Amygdala (tissue), 56 donors: ENCODE measurements around the gene MOB3B.
"Not testable (repeated sequence)": the region's sequence is repeated elsewhere in the genome, so short reads cannot be mapped to it uniquely, and the experiment has no call there.

Experiments
- DNase-seq, 56 donors: peaks; one replicate each; lab custom pipeline; 2025; lab: John Stamatoyannopoulos, UW

Gene MOB3B

DNA sequence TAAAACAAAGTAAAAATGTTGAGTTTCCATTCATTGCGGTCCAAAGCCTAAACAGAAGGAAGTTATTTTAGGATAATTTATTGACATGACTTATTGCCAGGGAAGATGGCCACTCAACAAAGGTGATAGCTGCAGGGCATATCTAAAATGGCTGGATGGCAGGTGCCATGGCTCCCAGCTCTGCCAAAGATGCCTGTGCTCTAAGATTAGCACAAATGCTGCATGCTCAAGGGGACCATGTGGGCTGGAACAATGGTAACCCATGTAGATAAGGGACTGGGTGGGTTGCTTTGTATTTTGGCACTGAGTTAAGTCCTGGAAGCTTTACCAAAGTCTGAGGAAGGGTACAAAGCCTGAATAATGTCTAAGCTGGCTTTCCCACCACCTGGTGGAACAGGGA is 101.1 kb downstream of the MOB3B start:
- no peak for DNase-seq

DNA sequence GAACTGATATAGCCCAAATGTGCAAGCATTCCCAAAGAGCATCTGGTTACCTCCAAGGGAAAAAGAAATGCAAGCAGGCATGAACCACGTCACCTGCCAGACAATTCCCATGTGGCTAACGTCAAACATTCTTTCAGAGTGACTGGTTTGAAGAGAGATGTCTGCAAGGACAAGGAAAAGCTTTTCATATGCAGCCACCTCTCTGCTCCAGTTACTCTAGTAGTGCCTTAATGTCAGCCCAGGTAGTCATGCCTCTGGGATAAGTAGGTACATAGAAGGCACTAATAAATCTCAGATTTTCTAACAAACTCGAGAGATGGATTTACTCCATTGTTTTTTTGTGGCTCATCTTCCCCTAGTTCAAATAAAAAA is 102.4 kb downstream of the MOB3B start:
- DNase-seq, result no peak

DNA sequence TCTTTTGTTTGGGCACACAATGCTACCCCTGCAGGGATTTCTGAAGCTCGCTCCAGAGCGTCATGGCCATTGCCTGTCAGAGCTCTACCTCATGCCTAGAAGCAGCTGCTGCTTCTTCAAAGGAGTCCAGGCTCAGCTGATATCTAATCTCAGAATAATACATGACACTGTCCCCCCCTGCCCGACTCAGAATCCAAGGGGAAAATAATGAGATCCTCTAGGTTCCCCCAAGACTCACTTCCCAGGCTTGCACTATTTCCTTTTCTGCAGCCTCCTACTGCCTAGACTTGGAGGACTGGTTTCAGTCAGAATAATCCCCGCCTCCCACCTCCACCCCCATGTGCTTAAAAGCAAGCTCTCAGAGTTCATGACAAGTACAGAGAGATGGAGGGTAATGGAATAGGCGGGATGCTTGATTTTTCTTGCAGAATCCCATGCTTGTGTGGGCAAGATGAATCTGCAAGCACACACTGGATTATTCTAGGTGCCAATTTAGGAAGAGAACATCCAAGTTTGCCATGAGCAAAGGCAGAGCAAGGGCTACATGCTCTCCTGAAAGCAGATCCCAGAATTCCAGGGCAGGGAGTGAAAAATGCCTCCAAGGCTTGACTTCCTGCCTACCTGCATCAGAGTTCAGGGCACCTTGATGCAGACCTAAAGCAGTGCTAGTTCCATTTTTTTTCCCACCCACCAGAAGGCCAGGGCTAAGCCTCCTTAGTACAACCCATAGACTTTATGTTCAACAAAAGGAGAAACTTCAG is 102.9 kb downstream of the MOB3B start:
- DNase-seq, result peak in 11 of 56 donors; percentile 11 to 64 (median 30)

DNA sequence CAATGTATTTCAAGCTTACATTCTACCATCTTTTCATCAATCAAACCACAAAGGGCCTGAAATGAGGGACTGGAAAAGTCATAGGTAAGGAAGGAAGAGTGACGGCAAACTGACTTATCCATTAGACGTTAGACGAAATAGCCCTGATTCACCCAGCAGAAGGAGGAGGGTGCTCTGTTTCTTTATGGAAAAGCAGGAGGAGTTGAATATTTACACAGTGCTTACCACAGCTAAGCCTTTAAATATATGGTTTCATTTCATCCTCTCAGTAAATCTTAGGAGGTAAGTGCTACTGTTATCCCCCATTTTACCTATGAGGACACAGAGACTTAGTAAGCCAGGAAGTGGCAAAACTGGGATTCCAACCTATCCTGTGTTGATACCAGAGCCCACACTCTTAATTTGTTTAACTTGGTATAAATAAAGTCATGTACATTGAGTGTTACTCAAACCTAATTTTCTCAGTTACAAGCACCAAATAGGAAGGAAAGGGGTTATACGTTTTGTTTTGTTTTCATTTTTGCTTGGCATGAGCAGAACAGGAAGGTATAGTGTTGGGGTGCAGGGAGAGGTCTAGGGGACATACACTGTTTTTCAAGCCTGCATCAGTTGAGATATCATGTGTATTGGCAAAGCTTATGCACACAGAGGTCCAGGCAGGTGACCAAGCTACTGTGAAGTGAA is 103.6 kb downstream of the MOB3B start:
- DNase-seq, result no peak

DNA sequence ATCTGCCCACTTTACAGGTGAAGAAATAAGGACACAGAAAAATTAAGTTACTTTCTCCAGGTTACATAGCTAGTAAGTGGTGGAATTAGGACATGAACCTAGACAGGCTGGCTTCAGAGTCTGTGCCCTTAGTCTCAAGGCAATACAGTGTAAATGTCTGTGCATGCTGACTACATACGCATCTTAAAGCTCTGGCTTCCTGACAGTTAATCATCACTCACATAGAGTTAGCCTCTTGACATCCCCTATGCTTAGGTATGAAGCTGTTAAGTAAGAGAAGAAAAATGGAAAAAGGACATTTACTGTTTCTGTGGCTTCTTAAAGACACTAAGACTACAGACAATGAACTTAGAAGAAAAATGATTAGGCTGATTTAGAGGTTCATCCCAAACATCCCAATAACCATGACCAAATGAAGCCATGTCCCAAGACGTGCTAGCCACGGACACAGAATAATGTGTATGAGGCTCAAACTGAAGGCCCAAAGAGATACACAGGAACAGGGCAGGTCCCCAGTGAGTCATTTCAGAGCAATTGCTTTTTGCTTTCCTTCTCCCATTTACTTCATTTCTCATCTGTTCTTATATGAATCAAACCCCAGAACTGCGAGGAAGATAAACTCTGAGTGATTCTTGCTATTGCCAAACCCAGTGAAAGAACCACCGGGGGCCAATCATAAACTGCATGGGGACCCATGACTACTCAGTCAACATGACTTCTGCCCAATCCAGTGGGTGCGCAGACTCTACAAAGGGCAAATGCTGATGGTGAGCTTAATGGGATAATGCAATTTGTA is 105.5 kb downstream of the MOB3B start:
- no peak for DNase-seq

DNA sequence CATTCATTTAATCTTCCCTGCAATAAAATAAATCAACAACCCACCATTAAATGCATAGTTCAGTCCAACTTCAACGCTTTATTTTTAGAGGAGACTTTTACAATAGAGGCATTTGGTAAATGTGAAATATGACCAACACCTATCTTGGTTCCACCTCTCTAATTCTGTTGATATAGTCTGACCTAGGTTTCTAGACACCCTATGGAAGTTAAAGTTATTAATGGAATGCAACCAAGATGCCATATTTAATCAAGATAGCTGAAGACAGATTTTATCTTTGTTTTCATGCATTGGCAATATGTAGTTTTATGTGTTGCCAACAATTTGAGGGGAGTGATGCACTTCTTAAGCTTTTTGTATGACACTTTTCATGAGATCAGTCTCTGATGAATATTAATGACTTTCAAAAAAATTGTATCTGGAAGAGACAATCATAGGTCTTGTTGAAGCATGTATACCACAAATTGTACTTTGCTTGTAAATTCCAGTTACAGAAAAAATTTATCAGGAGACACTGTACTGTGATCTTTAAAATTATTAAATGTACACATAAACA is 107.3 kb downstream of the MOB3B start:
- DNase-seq, result no peak

DNA sequence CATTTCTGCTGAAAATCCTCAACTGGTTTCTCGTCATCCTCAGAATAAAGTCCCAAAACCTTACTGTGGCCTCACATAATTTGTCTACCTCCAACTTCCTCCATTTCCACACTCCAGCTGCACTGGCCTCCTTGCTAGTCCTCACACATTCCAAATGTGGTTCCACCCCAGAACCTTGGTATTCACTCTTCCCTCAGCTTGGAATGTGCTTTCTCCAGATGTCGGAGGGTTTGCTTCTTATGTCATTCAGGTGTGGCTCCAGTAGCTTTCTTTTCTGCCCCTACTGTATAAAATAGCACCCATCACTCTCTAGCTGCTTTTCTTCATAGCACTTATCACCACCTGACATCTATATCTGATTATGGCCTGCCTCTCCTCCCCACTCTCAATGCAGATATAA is 108.0 kb downstream of the MOB3B start:
- DNase-seq, result no peak

DNA sequence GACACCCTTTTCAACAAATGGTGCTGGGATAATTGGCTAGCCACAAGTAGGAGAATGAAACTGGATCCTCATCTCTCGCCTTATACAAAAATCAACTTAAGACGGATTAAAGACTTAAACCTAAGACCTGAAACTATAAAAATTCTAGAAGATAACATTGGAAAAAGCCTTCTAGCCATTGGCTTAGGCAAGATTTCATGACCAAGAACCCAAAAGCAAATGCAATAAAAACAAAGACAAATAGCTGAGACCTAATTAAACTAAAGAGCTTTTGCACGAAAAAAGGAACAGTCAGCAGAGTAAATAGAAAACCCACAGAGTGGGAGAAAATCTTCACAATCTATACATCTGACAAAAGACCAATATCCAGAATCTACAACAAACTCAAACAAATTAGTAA is 110.1 kb downstream of the MOB3B start:
- not testable (repeated sequence) for DNase-seq

DNA sequence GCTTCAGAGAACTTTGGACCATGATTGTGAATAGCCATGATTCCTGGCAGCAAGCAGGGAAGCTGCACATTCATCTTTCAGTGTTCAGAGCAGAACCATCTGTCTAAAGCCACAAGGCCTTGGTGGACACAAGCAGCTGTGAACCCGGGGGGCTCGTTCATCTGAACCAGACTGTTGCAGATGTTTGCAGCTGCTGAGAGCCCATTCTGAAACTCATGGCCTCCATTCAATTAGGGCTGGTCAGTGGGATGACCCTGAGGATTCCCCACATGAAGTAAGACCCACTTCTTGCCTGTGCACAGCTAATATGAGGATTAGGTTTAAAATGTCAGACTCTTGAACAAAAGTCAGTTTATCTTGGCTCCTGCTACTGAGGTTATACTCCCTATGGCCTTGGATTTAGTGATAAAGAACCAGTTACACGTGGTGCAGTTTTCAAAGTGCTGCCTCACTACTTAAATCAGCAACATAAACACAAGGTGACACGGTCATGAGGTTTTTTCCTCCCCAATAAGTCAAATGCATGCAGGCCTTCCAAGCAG is 115.3 kb downstream of the MOB3B start:
- peak in 2 of 56 donors; percentile 18 to 31 for DNase-seq

DNA sequence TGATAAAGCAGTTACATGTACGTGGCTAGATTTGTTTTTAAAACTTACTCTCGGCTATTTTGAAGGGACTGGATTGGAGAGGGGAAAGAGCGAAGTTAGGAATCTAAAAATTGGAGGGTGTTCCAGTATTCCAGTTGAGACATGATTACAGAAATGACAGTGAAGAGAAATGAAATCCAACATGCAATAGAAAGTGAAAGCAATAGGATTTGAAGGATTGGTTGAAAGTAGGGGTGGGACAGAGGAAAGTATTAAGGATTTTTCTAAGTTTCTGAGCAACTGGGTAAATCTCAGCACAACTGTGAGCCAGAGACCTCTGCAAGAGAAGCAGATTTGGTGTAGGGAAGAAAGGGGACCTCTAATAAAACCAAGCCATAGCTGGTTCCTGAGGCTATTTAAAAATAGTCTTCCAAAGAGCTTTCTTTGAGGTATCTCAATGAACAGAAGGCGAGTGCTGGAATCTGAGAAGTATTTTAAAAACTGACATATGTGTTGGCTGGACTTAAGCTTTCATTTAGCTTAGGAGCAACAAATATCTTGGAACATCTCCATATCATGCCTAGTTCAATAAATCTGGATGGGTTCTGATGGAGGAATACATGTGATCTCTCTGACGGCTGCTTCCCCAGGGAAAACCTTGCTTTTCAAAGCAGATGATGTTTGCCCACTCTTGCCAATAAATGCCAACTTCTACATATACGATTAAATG is 115.9 kb downstream of the MOB3B start:
- no peak for DNase-seq

DNA sequence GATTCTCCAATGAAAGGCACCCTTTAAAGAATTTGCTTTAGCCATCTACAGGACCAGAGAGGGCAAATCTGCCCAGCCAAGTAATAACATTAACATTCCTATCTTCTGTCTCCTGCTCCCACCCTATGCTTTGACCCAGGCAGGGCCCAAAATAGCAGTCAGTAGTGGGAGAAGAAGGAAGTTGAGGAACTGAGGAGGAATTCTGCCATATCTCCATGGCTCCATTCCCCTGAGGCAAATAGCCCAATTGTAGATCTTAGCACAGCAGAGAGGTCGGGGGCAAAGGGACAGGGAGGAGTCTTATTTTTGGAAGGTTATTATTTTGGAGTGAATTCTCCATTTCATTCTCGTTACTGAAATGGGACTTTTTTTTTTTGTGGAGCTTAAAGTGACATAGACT is 116.7 kb downstream of the MOB3B start:
- DNase-seq, result no peak

DNA sequence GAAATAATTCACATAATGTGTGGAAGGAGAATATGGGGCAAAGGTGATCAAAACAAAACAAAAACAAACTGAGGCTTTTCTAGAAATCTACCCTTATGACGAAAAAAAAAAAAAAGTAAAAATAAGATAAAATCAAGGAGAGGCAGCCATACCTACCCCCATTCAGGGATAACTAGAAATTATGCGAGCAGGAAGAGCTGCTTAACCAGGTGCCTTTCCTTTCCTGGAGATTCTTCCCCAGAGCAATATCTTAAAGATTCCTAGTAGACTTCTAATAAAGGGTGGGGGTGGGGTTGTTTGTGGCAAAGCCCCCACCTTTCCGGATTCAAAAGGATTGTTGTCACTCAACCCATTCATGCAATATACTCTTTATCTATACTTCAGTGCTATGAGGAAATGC is 117.5 kb downstream of the MOB3B start:
- DNase-seq, result no peak

DNA sequence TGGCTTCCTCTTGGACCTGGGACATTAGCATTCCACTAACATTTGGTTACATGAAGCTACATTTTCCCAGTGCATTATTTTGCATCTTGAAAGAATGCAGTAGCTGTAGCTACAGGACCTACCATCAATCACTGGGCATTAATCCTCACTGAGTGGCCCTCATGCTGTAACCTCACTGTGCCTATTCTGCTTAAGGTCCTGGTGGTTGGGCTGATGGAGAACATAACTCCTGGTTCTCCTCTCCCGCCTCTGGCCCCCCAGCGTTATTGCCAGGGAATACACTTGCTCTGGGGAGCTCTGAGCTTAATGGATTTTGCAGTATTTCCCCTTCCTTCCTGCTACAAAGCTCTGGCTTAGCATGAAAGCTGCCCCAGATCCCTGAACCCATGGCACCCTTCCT is 121.1 kb downstream of the MOB3B start:
- no peak for DNase-seq

DNA sequence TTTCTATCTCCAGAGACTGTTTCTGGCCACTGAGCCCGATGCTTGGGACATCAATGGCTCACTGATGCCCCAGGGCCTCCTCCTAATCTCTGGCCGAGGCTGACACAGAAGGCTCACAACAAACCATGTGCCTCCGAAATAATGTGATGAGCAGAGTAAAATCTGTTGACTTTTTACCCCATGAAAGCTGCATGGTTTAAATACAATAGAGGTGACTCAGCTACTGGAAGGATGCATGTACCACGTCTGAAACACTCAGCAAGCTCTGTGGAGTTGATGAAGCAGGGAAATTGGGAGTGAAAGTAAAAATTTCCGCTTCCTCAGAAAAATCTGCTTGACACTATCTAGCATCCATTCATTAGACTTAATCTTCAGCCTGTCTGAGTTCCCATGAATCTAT is 121.6 kb downstream of the MOB3B start:
- peak in 2 of 56 donors; percentile 26 to 62 for DNase-seq

DNA sequence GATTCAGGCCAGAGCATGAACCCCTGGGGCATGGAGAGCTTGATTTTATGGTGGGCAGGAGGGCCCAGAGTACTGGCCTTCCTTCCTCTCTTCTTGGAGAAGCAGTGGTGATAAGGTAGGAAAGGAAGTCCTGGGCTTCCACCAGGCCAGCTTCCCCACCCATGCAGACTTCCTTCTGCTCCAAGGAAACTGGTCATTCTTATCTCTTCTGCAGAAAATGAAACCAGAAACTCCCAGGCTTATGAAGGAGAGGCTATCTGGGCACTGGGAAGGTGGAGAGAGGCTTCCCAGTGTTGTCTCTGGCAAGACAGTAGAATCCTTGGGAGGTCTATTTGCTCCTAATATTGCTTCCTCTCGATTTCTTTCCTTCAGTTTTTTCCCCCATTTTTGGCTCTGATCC is 122.1 kb downstream of the MOB3B start:
- no peak for DNase-seq

DNA sequence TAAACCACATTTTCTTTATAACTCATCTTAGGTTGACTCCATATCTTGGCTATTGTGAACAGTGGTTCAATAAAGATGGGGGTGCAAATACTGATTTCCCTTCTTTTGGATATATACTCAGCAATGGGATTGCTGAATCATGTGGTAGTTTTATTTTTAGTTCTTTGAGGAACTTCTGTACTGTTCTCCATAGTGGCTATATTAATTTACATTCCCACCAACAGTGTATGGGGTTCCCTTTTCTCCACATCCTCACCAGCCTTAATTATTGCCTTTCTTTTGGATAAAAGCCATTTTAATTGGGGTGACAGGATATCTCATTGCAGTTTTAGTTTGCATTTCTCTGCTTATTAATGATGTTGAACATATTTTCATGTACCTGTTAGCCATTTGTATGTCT is 125.0 kb downstream of the MOB3B start:
- DNase-seq, result no peak

DNA sequence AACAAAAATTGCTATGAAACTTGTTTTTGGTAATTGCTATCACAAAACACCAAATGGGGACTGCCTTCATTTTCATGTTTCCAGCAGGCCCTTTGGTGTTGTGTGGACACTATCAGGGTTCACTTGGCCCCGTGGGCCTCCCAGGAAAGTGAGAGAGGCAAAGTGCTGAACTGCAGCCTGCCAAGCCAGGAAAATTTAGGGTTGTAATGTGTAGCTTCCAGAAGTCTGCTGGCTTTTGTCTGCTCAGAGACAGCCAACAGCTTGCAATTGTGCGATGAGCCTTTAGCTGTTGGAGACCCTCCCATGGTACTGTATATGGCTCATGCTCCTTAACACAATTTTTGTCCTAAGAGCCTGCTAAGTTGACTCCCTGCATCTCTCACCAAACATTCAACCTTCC is 127.0 kb downstream of the MOB3B start:
- DNase-seq, result no peak

DNA sequence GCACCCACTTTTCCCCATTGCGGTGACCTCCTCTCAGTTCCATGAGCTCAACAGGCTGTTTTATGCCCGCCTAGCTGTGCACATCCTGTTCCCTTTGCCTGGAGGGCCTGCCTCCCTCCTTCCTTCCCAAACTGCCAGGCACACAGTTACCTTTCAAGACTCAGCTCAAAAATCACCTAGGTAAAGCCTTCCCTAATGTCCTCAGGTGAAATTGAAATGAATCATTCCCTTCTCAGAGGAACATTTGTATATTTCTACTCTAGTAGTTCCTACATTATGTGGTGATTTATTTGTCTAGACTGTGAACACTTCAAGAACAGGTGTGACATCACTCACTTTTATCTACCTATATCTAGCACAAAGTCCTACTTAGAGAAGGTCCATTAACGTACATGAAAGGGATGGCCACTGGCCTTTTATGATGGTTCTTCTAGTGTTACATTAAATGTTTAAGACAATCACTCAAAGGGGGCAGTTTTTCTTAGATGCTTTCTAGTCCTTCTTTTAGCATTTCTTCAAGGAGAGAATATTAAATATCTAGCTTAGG is 129.2 kb downstream of the MOB3B start:
- DNase-seq, result no peak

DNA sequence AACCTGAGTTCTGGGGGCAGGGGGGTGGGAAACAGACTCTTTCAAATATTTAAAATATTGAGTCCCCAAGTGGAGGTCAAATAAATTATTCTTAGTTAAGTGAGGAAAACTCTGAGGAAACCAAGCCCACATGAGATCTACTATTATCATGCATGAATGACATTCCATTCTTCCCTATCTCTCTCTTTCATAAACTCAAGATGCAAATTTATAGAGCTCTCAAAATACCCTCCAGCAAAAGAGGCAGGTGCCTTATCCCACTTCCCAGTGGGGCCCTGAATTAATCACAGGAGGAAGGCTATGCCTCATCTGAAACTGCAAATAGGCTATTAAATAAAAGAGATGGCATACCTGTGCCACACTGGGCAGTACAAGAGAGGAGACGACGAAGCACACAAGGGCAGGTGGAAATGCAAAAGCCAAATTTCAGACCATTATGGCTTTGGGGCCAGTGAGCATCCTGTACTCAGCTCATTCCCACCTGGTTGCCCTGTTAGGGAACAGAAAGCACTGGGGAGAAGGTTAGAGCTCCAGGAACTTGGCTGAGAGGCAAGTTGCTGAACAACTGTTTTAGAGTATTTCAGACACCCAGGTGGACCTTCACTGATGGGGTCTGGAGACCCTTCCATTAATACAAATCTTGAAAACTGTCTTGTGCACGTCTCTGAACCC is 130.5 kb downstream of the MOB3B start:
- no peak for DNase-seq
